Measurements from ENCODE around the gene UXS1. TPM values are rescaled to one million over a fixed set of nuclear protein-coding genes. Genes with fewer than 3 reads are reported as not detected.

Gene UXS1
- total RNA-seq, 1 experiment from 2014 or later, result 46.3 TPM

GRCh38 chr2:106129150-106129549 is 65.0 kb downstream of the UXS1 start:
- Mint-ChIP-seq H3K36me3 (ENCODE audit: insufficient read depth in 1 of 3, low read depth in 3 of 3) (peaks cover 14 to 43% (median 37%) of the 10 kb centered on the region in 3 experiments; a peak in 6 of 7 replicates), H3K27ac (no peak overlapping the region)
- no peak overlapping the region for H2BK12ac ChIP-seq (ENCODE audit: insufficient read length, low read depth, low read length)

More at GRCh38 chr2:106129150-106129549, 65.0 kb downstream of the UXS1 start:
- no peak overlapping the region for H2AK5ac ChIP-seq (ENCODE audit: insufficient read length, low read length)
- H2AFZ ChIP-seq (ENCODE audit: low read length), result no peak overlapping the region
- H4K91ac ChIP-seq (ENCODE audit: insufficient read length, low read depth, low read length), result no peak overlapping the region
- no peaks in the 10 kb centered on the region for H4K20me1 ChIP-seq (ENCODE audit: control insufficient read depth, insufficient read depth, insufficient read length)
- no peak overlapping the region for H4K5ac ChIP-seq (ENCODE audit: insufficient read length, low read depth, low read length)
- no peak overlapping the region for H3K4me2 ChIP-seq (ENCODE audit: insufficient read depth, insufficient read length, low read length)
- no peak overlapping the region for H3T11ph ChIP-seq (ENCODE audit: low read length)
- DNase-seq, result no peak
- H3K18ac ChIP-seq (ENCODE audit: insufficient read length, low read depth, low read length), result no peak overlapping the region
- H3K27ac ChIP-seq (ENCODE audit: insufficient read length, low read depth, low read length), result no peak overlapping the region
- H3K14ac ChIP-seq (ENCODE audit: insufficient read depth, low read length), result no peak overlapping the region
- H2BK20ac ChIP-seq (ENCODE audit: low read depth, low read length, poor library complexity, severe bottlenecking), result no peak overlapping the region
- no peaks in the 10 kb centered on the region for H3K9me3 Mint-ChIP-seq
- no peak overlapping the region for H3K4ac ChIP-seq (ENCODE audit: low read depth, low read length)
- no peaks in the 10 kb centered on the region; the same call in 1 of the 2 replicates for H3K79me2 ChIP-seq (ENCODE audit: insufficient read depth, low read length)
- peaks cover 6% of the 10 kb centered on the region for H3K79me1 ChIP-seq (ENCODE audit: insufficient read depth, low read depth, low read length, poor library complexity, severe bottlenecking)
- H4K8ac ChIP-seq (replicated peaks; ENCODE audit: insufficient read length, low read depth, low read length), result no peak overlapping the region
- no peak overlapping the region for H3K23ac ChIP-seq (ENCODE audit: insufficient read length, low read depth, low read length)
- H3K4me3 Mint-ChIP-seq, result no peak overlapping the region; a peak in 1 of 5 replicates
- WGBS (ENCODE audit: extremely low coverage, insufficient read length, low lambda C conversion rate), result no CpG with 5 or more reads among the region's 2 CpGs
- TF ChIP-seq, protein P1, sequence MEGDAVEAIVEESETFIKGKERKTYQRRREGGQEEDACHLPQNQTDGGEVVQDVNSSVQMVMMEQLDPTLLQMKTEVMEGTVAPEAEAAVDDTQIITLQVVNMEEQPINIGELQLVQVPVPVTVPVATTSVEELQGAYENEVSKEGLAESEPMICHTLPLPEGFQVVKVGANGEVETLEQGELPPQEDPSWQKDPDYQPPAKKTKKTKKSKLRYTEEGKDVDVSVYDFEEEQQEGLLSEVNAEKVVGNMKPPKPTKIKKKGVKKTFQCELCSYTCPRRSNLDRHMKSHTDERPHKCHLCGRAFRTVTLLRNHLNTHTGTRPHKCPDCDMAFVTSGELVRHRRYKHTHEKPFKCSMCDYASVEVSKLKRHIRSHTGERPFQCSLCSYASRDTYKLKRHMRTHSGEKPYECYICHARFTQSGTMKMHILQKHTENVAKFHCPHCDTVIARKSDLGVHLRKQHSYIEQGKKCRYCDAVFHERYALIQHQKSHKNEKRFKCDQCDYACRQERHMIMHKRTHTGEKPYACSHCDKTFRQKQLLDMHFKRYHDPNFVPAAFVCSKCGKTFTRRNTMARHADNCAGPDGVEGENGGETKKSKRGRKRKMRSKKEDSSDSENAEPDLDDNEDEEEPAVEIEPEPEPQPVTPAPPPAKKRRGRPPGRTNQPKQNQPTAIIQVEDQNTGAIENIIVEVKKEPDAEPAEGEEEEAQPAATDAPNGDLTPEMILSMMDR (conservative IDR thresholded peaks at IDR 0.05), result no peak
- H3K27me3 ChIP-seq (ENCODE audit: insufficient read depth, low read length), result no peaks in the 10 kb centered on the region
- no peaks in the 10 kb centered on the region for H3K27me3 Mint-ChIP-seq (ENCODE audit: low read depth)
- no peak overlapping the region for H3K9ac ChIP-seq (ENCODE audit: extremely low read depth, insufficient read length, low read length)
- H2BK5ac ChIP-seq (ENCODE audit: insufficient read length, low read length), result no peak overlapping the region
- peaks cover 2% of the 10 kb centered on the region for H3K23me2 ChIP-seq (ENCODE audit: insufficient read length, low read depth, low read length, poor library complexity, severe bottlenecking)
- H3K56ac ChIP-seq (ENCODE audit: insufficient read length, low read depth, low read length), result no peak overlapping the region
- no peak overlapping the region for H2BK120ac ChIP-seq (ENCODE audit: low read depth, low read length, poor library complexity, severe bottlenecking)
- no peaks in the 10 kb centered on the region for H3K9me3 ChIP-seq (ENCODE audit: control insufficient read depth, low read depth, low read length)
- H2BK15ac ChIP-seq (ENCODE audit: low read depth, low read length), result no peak overlapping the region
- peaks cover 4% of the 10 kb centered on the region for H3K4me1 ChIP-seq (ENCODE audit: insufficient read depth, low read length)
- peaks cover 11 to 13% of the 10 kb centered on the region in 2 experiments for H3K4me1 Mint-ChIP-seq
